GM21786 (cell line): ENCODE data around the gene ITPR2.

ENCODE experiments used
- ATAC-seq: cut with Tn5 transposase; IDR thresholded peaks from one replicate; pipeline ENCODE4 v1.9.1; 2021; ENCODE audit not compliant: unreplicated experiment

The ITPR2 gene

GRCh38 chr12:26580619-26581018 is 252.4 kb downstream of the ITPR2 start:
- ATAC-seq: no peak

DNA sequence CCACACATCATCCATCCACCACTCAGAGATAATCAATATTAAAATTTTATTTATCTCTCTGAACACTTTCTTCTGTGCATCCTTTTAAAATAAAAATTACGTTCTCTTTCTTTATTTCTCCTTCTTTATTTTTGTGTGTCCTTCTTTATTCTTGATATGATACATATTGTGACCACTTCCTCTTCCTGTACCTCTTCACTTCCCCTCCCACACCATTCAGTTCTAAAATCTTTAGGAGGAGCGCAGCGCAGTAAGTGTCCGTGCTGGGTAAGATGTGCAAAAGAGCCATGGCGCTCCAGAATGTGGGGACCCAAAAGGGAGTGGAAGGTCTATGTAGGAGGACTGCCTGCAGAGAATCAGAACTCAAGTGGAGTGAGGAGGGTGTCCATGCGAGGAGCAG is 256.7 kb downstream of the ITPR2 start:
- ATAC-seq: no peak

DNA sequence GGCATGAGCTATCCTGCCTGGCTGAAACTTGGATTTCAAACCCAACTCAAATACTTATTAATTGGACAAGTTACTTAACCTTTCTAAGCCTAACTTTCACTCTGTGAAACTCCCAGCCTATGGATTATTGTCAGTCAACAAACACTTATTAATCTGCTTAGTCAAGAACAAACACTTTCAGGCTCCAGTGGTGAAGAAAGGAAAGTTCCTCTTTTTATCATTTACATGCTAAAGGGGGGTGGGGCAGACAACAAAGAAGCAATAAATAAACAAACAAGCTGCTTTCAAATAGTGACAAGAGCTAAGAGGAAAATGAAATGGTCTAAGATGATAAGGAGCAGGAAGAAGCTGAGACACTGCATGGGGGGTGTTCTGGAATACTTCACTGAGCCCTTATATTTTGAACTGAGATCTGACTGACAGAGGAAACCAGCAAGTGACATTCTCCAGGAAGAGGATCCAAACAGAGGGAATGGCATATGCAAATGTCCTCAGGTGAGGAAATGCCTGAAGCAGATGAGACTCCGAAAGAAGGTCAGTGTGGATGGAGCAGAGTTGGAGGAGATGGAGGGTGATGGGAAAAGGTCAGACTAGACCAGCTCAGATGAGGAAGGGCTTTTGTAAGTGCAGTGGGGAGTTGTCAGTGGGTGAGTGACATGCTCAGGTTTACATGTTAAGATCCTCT is 259.6 kb downstream of the ITPR2 start:
- ATAC-seq: no peak

DNA sequence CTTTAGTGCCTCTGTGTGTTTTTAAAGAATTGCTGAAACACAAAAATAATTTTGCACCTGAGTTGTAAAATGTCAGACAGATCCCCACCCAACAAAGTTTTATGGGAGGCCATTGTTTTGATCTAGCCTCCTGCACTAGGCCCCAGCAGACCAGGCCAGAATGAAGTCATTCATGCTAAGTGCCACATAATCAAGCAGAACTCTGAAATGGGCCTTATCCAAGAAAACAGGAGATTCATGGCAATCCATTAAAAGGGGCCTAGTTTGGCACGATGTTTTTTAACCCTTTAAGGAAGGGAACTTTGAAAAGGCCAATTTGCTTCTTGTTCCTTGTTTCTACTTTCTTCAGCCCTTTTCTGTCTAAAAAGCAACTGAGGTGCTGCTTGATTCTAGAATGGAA is 260.9 kb downstream of the ITPR2 start:
- no peak for ATAC-seq

GRCh38 chr12:26571560-26571959 is 261.4 kb downstream of the ITPR2 start:
- ATAC-seq: no peak

DNA sequence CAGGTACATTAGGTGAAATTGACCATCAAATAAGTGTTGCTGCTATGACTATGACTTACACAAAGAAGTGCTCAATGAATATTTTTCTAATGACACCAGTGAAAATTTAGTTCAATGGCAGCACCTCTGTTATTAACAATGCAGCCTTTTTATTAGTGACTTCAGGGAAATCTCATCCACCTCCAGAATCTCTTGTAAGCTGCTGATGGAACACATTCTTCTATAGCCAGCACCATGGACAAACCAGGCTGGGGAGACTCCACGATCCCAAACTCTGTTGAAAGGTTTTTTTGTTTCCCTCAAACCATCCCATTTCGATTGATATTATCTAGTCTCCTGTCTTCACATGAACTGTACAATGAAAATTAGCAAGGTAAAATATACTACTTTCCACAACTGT is 265.9 kb downstream of the ITPR2 start:
- ATAC-seq: no peak

DNA sequence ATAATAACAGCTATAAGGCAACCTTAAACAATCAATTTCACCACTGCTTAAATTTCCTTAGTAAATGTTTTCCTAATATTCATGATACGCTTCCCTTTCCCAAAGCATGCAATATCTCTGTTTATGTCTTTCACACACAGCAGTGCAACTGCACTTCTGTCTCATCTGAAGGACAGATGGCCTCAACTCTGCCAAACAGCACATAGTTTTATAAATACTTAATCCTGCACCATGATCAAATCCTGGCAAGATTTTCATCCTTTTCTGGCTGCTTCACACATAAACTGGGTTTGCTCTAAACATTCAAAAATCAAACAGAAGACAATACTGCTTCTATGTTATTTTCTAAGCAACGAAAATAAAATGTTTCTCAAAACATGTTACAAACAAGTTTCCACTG is 266.3 kb downstream of the ITPR2 start:
- ATAC-seq: no peak

DNA sequence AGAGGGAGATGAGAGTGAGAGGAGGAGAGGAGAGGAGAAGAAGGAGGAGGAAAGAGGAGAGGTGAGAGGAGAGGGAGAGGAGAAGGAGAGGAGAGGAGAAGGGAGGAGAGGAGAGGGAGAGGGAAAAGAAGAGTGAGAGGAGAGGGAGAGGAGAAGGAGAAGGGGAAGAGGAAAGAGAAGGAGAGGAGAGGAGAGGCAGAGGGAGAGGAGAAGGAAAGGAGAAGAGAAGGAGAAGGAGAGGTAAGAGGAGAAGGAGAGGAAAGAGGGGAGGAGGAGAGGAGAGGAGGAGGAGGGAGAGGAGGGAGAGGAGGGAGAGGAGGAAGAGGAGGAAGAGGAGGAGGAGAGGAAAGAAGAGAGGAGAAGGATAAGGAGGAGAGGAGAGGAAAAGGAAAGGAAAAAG is 266.8 kb downstream of the ITPR2 start:
- ATAC-seq: no peak

GRCh38 chr12:26564391-26564790 is 268.6 kb downstream of the ITPR2 start:
- no peak for ATAC-seq

GRCh38 chr12:26563552-26563951 is 269.4 kb downstream of the ITPR2 start:
- no peak for ATAC-seq

GRCh38 chr12:26557326-26557725 is 275.7 kb downstream of the ITPR2 start:
- no peak for ATAC-seq

- no peak for ATAC-seq
These were observed 276.1 kb downstream of the ITPR2 start for GRCh38 chr12:26556916-26557315.

- no peak for ATAC-seq
These were observed 277.9 kb downstream of the ITPR2 start for GRCh38 chr12:26555139-26555538.

DNA sequence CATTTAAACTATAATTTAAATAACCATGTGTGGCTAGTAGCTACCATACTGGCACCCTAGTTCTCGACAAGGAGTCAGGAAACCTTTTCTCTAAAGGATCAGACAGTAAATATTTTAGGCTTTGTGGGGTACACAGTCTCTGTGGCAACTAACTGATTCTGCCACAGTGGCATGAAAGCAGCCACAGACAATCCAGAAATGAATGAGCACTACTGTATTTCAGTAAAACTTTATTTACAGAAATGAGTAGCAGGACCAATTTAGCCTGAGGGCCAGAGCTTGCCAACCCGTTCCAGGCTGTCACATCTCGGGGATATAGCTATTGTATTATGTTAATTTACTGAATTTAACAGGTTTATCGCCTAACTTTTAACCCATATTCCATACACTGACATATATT is 278.7 kb downstream of the ITPR2 start:
- peak; percentile 57 for ATAC-seq

DNA sequence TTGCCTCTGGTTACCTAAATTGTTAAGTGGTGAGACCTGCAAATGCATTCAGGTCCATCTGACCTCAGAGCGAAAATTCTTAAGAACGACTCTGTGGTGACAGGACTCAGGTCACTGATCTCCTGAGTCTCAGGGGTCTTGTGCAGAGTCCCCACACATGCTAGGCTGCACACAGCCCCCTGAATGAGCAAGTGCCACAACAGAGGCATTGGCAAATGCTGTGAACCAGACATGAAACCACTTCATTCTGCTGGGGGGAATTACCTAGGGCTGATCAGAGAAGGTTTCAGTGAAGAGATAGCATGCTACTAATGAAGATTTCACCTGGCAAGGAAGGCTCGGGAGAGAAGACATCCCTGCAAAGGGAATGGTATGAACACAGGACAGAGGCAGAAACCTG is 281.6 kb downstream of the ITPR2 start:
- no peak for ATAC-seq

GRCh38 chr12:26548227-26548626 is 284.8 kb downstream of the ITPR2 start:
- no peak for ATAC-seq

DNA sequence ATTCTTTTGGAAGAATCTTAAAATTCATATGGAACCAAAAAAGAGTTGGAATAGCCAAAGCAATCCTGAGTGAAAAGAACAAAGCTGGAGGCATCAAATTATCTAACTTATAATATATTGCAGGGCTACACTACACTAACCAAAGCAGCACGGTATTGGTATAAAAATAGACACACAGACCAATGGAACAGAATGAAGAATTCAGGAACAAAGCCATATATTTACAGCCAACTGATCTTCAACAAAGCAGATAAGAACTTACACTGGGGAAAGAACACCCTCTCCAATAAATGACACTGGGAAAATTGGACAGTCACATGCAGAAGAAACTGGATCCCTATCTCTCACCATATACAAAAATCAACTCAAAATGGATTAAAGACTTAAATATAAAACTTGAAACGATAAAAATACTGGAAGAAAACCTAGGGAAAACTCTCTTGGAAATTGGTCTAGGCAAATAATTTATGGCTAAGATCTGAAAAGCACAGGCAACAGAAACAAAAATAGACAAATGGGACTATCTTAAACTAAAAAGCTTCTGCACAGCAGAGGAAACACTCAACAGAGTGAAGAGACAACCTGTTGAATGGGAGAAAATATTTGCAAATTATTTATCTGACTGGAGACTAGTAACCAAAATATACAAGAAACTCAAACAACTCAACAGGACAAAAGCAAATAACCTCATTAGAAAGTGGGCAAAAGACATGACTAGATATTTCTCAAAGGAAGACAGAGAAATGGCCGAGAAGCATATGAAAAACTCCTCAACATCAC is 286.3 kb downstream of the ITPR2 start:
- ATAC-seq: no peak

GRCh38 chr12:26539131-26539530 is 293.9 kb downstream of the ITPR2 start:
- no peak for ATAC-seq

DNA sequence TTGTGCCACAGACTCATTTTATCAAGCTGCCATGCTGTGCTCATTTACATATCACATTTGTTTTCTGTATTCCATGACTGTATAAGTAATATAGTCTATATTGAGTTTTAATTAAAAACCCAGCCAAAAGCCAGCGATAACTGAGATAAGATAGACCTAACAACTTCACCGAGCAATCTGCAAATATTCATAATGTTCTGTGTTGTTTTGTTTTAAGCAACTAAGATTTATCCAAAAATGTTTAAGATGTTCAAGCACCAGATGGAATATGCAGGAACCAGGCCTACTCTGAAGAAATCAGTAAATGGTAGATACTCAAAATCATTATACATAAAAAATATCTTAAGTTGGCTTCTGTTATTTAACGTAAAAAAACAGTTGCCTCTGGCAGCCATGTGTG is 295.3 kb downstream of the ITPR2 start:
- no peak for ATAC-seq

DNA sequence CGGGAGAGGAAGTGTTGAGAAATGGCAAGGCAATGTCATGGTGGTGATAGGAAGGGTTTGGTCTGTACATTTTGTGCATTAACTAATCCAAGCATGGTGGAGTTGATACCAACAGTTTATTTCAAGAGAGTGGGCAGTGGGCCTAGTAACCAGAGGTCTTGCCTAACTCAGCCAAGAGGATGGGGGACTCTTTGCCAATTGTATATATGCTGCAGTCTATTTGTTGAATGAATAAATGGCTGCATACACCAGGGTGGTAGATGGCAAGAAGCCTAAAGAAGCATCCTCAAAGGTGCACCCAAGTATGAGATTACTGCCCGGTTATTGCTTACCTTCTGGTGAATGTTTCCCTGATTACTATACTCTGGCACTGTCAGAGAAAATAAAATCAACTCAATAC is 295.9 kb downstream of the ITPR2 start:
- no peak for ATAC-seq

DNA sequence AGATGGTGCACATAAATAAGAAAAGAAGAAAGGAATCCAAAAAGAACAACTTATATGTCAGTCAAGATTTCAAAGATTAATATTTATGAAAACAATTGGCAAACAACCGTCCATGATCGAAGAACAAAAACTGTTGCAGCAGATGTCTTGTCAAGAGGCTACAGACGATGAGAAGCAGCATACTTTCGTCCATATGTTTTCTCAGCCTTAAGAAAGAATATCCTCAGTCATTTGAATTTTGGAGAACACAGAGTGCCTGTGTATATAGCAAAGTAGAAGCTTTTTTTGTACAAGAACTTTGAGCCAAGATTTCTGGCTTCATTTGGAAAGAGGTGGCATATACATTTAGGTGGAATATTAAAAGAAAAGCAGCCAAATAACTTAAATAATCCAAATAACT is 297.2 kb downstream of the ITPR2 start:
- ATAC-seq: no peak

GRCh38 chr12:26534071-26534470 is 298.9 kb downstream of the ITPR2 start:
- no peak for ATAC-seq

DNA sequence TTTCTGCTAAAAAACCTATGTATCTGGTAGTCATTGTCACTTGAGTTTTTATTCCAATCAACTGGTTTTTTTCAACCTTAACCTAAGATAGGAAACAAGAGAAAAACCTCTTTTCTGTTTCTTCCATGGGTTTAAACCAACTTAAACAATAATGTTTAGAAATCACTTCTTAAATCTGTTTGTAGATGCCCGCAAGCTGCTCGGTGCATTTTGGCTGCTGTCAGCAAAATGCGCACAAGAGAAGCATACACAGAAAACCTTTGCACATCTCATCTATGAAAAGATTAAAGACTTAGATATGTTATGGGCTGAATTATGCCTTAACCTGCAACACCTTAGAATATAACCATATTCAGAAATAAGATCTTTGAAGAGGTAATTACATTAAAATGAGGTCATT is 299.8 kb downstream of the ITPR2 start:
- ATAC-seq: no peak
